ENCODE data around the gene LGI1. TPM values are rescaled to one million over a fixed set of nuclear protein-coding genes. Genes with fewer than 3 reads are reported as not detected.

LGI1 gene
- polyA plus RNA-seq, 1 donor from 2014 or later: 2.1 TPM

GRCh38 chr10:93716766-93717165, 41.0 kb upstream of the LGI1 start:
- Histone ChIP-seq H3K9me3 (ENCODE audit: low read length) (no peaks in the 10 kb centered on the region), H3K27ac (ENCODE audit: low read length) (no peak overlapping the region), H4K20me1 (ENCODE audit: insufficient read depth) (no peaks in the 10 kb centered on the region), H3K4me3 (ENCODE audit: low read length) (no peak overlapping the region), H3K79me2 (replicated peaks; ENCODE audit: insufficient read depth, low read length) (no peaks in the 10 kb centered on the region), H3K9ac (ENCODE audit: low read length) (no peak overlapping the region), H3F3A (ENCODE audit: insufficient read depth, low read length, poor library complexity, severe bottlenecking) (no peaks in the 10 kb centered on the region), H3K27me3 (ENCODE audit: insufficient read depth, low read depth, low read length) (no peaks in the 10 kb centered on the region), H3K36me3 (ENCODE audit: insufficient read depth, low read length) (no peaks in the 10 kb centered on the region), H3K4me2 (ENCODE audit: low read length) (no peak overlapping the region), H2AFZ (ENCODE audit: low read depth, low read length) (no peak overlapping the region), H3K9me2 (ENCODE audit: insufficient read depth, low read length) (no peaks in the 10 kb centered on the region)
- TF ChIP-seq EZH2 (IDR thresholded peaks at IDR 0.05; ENCODE audit: borderline replicate concordance, insufficient read depth, low read length, poor library complexity, severe bottlenecking): no peak
- no peak for TF ChIP-seq RAD21 (conservative IDR thresholded peaks at IDR 0.05)
- TF ChIP-seq POLR2AphosphoS5 (IDR thresholded peaks at IDR 0.05): no peak
- no peak for TF ChIP-seq SMC3 (conservative IDR thresholded peaks at IDR 0.05; ENCODE audit: poor library complexity)
- TF ChIP-seq CTCF (IDR thresholded peaks at IDR 0.05; ENCODE audit: poor library complexity, severe bottlenecking): no peak
- TF ChIP-seq MXI1 (conservative IDR thresholded peaks at IDR 0.05; ENCODE audit: poor library complexity, severe bottlenecking): no peak
- TF ChIP-seq EP300 (conservative IDR thresholded peaks at IDR 0.05; ENCODE audit: poor library complexity, severe bottlenecking): no peak
- TF ChIP-seq, protein P1, sequence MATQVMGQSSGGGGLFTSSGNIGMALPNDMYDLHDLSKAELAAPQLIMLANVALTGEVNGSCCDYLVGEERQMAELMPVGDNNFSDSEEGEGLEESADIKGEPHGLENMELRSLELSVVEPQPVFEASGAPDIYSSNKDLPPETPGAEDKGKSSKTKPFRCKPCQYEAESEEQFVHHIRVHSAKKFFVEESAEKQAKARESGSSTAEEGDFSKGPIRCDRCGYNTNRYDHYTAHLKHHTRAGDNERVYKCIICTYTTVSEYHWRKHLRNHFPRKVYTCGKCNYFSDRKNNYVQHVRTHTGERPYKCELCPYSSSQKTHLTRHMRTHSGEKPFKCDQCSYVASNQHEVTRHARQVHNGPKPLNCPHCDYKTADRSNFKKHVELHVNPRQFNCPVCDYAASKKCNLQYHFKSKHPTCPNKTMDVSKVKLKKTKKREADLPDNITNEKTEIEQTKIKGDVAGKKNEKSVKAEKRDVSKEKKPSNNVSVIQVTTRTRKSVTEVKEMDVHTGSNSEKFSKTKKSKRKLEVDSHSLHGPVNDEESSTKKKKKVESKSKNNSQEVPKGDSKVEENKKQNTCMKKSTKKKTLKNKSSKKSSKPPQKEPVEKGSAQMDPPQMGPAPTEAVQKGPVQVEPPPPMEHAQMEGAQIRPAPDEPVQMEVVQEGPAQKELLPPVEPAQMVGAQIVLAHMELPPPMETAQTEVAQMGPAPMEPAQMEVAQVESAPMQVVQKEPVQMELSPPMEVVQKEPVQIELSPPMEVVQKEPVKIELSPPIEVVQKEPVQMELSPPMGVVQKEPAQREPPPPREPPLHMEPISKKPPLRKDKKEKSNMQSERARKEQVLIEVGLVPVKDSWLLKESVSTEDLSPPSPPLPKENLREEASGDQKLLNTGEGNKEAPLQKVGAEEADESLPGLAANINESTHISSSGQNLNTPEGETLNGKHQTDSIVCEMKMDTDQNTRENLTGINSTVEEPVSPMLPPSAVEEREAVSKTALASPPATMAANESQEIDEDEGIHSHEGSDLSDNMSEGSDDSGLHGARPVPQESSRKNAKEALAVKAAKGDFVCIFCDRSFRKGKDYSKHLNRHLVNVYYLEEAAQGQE (IDR thresholded peaks at IDR 0.05; ENCODE audit: borderline replicate concordance): no peak
- TF ChIP-seq TAF1 (IDR thresholded peaks at IDR 0.05; ENCODE audit: low read depth): no peak

DNA sequence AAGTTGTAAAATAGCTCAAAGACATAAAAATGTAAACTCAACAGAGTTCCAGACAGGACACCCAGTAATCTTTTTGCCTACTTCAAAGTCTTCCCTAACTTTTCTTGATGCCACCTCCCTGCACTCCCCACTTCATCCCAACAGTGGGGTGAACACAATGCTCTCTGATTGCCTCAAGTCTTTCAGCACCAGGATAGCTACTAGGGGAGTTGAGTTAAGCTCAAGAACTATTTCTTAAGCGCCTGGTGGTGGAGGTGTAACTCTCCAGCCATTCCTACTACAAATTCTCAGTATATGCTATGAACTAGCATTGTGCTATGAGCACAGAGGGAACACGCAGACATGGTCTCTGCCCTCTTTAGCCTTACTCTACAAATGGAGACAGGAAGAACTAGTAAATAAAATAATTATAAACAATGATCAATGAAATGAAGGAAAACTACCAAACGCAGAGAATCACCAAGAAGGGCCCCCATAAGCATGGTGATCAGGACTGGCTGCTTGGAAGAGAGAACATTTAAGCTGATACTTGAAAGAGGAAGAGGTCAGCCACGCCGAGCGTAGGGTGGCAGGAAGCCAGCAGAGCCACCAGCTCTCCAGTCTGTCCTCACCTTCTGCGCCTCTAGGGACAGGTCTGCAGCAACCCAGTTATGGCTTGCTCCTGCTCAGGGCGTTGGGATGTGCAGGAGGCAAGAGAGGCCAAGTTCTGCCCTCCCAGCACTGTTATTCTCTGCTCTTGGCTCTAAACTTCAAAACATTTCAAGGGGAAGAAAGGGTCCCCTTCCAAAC, 38.6 kb upstream of the LGI1 start:
- no peak overlapping the region for H2AFZ ChIP-seq (ENCODE audit: low read depth, low read length)

More for the DNA sequence above, 38.6 kb upstream of the LGI1 start:
- no peak overlapping the region for H3K9ac ChIP-seq (ENCODE audit: low read length)
- no peaks in the 10 kb centered on the region for H3K36me3 ChIP-seq (ENCODE audit: insufficient read depth, low read length)
- H3K9me2 ChIP-seq (ENCODE audit: insufficient read depth, low read length): no peaks in the 10 kb centered on the region
- H3K79me2 ChIP-seq (replicated peaks; ENCODE audit: insufficient read depth, low read length): no peaks in the 10 kb centered on the region
- no peak overlapping the region for H3K4me2 ChIP-seq (ENCODE audit: low read length)
- H3K9me3 ChIP-seq (ENCODE audit: low read length): no peaks in the 10 kb centered on the region
- H3F3A ChIP-seq (ENCODE audit: insufficient read depth, low read length, poor library complexity, severe bottlenecking): no peaks in the 10 kb centered on the region
- H4K20me1 ChIP-seq (ENCODE audit: insufficient read depth): no peaks in the 10 kb centered on the region
- TF ChIP-seq SMC3 (conservative IDR thresholded peaks at IDR 0.05; ENCODE audit: poor library complexity) (no peak), EZH2 (IDR thresholded peaks at IDR 0.05; ENCODE audit: borderline replicate concordance, insufficient read depth, low read length, poor library complexity, severe bottlenecking) (no peak), CTCF (IDR thresholded peaks at IDR 0.05; ENCODE audit: poor library complexity, severe bottlenecking) (no peak), POLR2AphosphoS5 (IDR thresholded peaks at IDR 0.05) (no peak), EP300 (conservative IDR thresholded peaks at IDR 0.05; ENCODE audit: poor library complexity, severe bottlenecking) (no peak), TAF1 (IDR thresholded peaks at IDR 0.05; ENCODE audit: low read depth) (no peak), MXI1 (conservative IDR thresholded peaks at IDR 0.05; ENCODE audit: poor library complexity, severe bottlenecking) (no peak), RAD21 (conservative IDR thresholded peaks at IDR 0.05) (no peak)
- TF ChIP-seq, protein P1 (IDR thresholded peaks at IDR 0.05; ENCODE audit: borderline replicate concordance): no peak
- H3K27ac ChIP-seq (ENCODE audit: low read length): no peak overlapping the region
- H3K4me3 ChIP-seq (ENCODE audit: low read length): no peak overlapping the region
- no peaks in the 10 kb centered on the region for H3K27me3 ChIP-seq (ENCODE audit: insufficient read depth, low read depth, low read length)
